Vagina (tissue), 2 donors: ENCODE data around the gene TMEM37. TPM values are rescaled to one million over a fixed set of nuclear protein-coding genes. Genes with fewer than 3 reads are reported as not detected.

ENCODE experiments used
- DNase-seq, 2 donors: peaks; one replicate each; pipeline ENCODE4 v3.0.0-alpha.2; 2017; ENCODE audit errors: extremely low spot score in 2 of 2
- H3K27ac ChIP-seq: fragments of 200-600 bp; sonication (generic); one replicate; pipeline ENCODE4 v1.5.1; 2019
- H3K27me3 ChIP-seq: fragments of 200-600 bp; sonication (generic); one replicate; pipeline ENCODE4 v1.5.1; 2019
- H3K36me3 ChIP-seq, 2 donors: fragments of 200-600 bp; sonication (generic); one replicate each; pipeline ENCODE4 v1.5.1; 2017 to 2019
- H3K4me1 ChIP-seq: fragments of 200-600 bp; sonication (generic); one replicate; pipeline ENCODE4 v1.5.1; 2019
- H3K4me3 ChIP-seq, 2 donors: fragments of 200-600 bp; sonication (generic); 1 replicate in 1 of 2; 2 replicates in 1 of 2; pipeline ENCODE4 v1.5.1; 2016 to 2019
- H3K9me3 ChIP-seq: fragments of 200-600 bp; sonication (generic); one replicate; pipeline ENCODE4 v1.5.1; 2019
- CTCF ChIP-seq, 3 experiments: fragments of 450-650 bp in 2 of 3; fragments of 200-600 bp in 1 of 3; sonication (generic) in 1 of 3; IDR thresholded peaks; one replicate each; pipeline ENCODE4 v1.5.1; 2017 to 2019; ENCODE audit warnings: antibody characterized with exemption in 3 of 3, mild to moderate bottlenecking in 2 of 3, moderate library complexity in 2 of 3
- POLR2A ChIP-seq, 2 donors: fragments of 450-650 bp; IDR thresholded peaks; one replicate each; pipeline ENCODE4 v1.6.1; 2017; ENCODE audit warnings: antibody characterized with exemption in 2 of 2, mild to moderate bottlenecking in 2 of 2, moderate library complexity in 2 of 2
- POLR2AphosphoS5 ChIP-seq, 2 donors: sonication (generic); formaldehyde crosslinking; IDR thresholded peaks; one replicate each; pipeline ENCODE4 v1.9.0; 2017; ENCODE audit warnings: antibody characterized with exemption in 2 of 2, mild to moderate bottlenecking in 2 of 2, low read depth in 1 of 2; ENCODE audit not compliant: insufficient read depth in 1 of 2
- intact Hi-C: fragments of 100-400 bp; cut with DNase I; formaldehyde crosslinking; loops from one replicate; pipeline ENCODE4 v1.15.1; 2023
- total RNA-seq: library from RNA; depleted of rRNA; stranded (reverse); fragments of >200 nt; gene quantifications from one replicate; pipeline ENCODE4 v1.2.3, GENCODE V29; 2016

TMEM37 gene
- total RNA-seq, 1 donor from 2014 or later, result 3.2 TPM

- no peak for TF ChIP-seq POLR2A (IDR thresholded peaks at IDR 0.05)
- H3K27me3 ChIP-seq, result no peaks in the 10 kb centered on the region
- intact Hi-C loops, result no loop called here
Measured at GRCh38 chr2:119451336-119452050, 19.8 kb downstream of the TMEM37 start.

GRCh38 chr2:119453972-119454593, 22.4 kb downstream of the TMEM37 start:
- DNase-seq, result no peak
- H3K36me3 ChIP-seq, result no peaks in the 10 kb centered on the region
- H3K27me3 ChIP-seq, result no peaks in the 10 kb centered on the region
- H3K27ac ChIP-seq, result no peak overlapping the region
- no peaks in the 10 kb centered on the region for H3K4me1 ChIP-seq
- no peaks in the 10 kb centered on the region for H3K9me3 ChIP-seq
- no peak for TF ChIP-seq POLR2A (IDR thresholded peaks at IDR 0.05)
- TF ChIP-seq POLR2AphosphoS5 (IDR thresholded peaks at IDR 0.05; ENCODE audit: insufficient read depth in 1 of 2, low read depth in 1 of 2), result no peak
- TF ChIP-seq CTCF (IDR thresholded peaks at IDR 0.05), result no peak
- no peak overlapping the region for H3K4me3 ChIP-seq
- intact Hi-C loops, result no loop called here

More at GRCh38 chr2:119451336-119452050, 19.8 kb downstream of the TMEM37 start:
- Histone ChIP-seq H3K27ac (no peak overlapping the region), H3K9me3 (no peaks in the 10 kb centered on the region), H3K4me1 (no peaks in the 10 kb centered on the region), H3K36me3 (no peaks in the 10 kb centered on the region), H3K4me3 (no peak overlapping the region)
- DNase-seq, result no peak

- no peaks in the 10 kb centered on the region for H3K4me1 ChIP-seq
- no peaks in the 10 kb centered on the region for H3K9me3 ChIP-seq
- H3K36me3 ChIP-seq, result no peaks in the 10 kb centered on the region
- H3K27me3 ChIP-seq, result no peaks in the 10 kb centered on the region
- DNase-seq, result no peak
- TF ChIP-seq CTCF (IDR thresholded peaks at IDR 0.05) (no peak), POLR2AphosphoS5 (IDR thresholded peaks at IDR 0.05; ENCODE audit: insufficient read depth in 1 of 2, low read depth in 1 of 2) (no peak), POLR2A (IDR thresholded peaks at IDR 0.05) (no peak)
- no peak overlapping the region for H3K27ac ChIP-seq
- no peak overlapping the region for H3K4me3 ChIP-seq
- intact Hi-C loops, result no loop called here
Measured at GRCh38 chr2:119455066-119455718, 23.5 kb downstream of the TMEM37 start.

- Histone ChIP-seq H3K27me3 (no peaks in the 10 kb centered on the region), H3K9me3 (no peaks in the 10 kb centered on the region), H3K27ac (no peak overlapping the region), H3K4me3 (no peak overlapping the region), H3K4me1 (no peaks in the 10 kb centered on the region), H3K36me3 (no peaks in the 10 kb centered on the region)
- TF ChIP-seq CTCF (IDR thresholded peaks at IDR 0.05) (no peak), POLR2AphosphoS5 (IDR thresholded peaks at IDR 0.05; ENCODE audit: insufficient read depth in 1 of 2, low read depth in 1 of 2) (no peak), POLR2A (IDR thresholded peaks at IDR 0.05) (no peak)
- intact Hi-C loops, result no loop called here
- DNase-seq, result no peak
Measured at GRCh38 chr2:119460076-119460475, 28.4 kb downstream of the TMEM37 start.

- H3K36me3 ChIP-seq, result no peaks in the 10 kb centered on the region
- DNase-seq, result no peak
Measured at GRCh38 chr2:119461811-119462210, 30.2 kb downstream of the TMEM37 start.

More at GRCh38 chr2:119461811-119462210, 30.2 kb downstream of the TMEM37 start:
- no peak overlapping the region for H3K27ac ChIP-seq
- no peak overlapping the region for H3K4me3 ChIP-seq
- H3K27me3 ChIP-seq, result no peaks in the 10 kb centered on the region
- no peak for TF ChIP-seq POLR2AphosphoS5 (IDR thresholded peaks at IDR 0.05; ENCODE audit: insufficient read depth in 1 of 2, low read depth in 1 of 2)
- TF ChIP-seq POLR2A (IDR thresholded peaks at IDR 0.05), result no peak
- no peak for TF ChIP-seq CTCF (IDR thresholded peaks at IDR 0.05)
- no peaks in the 10 kb centered on the region for H3K4me1 ChIP-seq
- intact Hi-C loops, result no loop called here
- no peaks in the 10 kb centered on the region for H3K9me3 ChIP-seq
